Measurements from ENCODE around the gene GRK1.
"Not testable (repeated sequence)": the region's sequence is repeated elsewhere in the genome, so short reads cannot be mapped to it uniquely, and the experiment has no call there.

GRK1 gene

GRCh38 chr13:113743366-113744195, 76.6 kb downstream of the GRK1 start:
- no peak for DNase-seq (ENCODE audit: low read depth)

- DNase-seq (ENCODE audit: low read depth), result no peak
Observed at GRCh38 chr13:113744197-113745000, 77.4 kb downstream of the GRK1 start.

- DNase-seq (ENCODE audit: low read depth), result no peak
Observed at GRCh38 chr13:113745059-113745458, 78.0 kb downstream of the GRK1 start.

DNA sequence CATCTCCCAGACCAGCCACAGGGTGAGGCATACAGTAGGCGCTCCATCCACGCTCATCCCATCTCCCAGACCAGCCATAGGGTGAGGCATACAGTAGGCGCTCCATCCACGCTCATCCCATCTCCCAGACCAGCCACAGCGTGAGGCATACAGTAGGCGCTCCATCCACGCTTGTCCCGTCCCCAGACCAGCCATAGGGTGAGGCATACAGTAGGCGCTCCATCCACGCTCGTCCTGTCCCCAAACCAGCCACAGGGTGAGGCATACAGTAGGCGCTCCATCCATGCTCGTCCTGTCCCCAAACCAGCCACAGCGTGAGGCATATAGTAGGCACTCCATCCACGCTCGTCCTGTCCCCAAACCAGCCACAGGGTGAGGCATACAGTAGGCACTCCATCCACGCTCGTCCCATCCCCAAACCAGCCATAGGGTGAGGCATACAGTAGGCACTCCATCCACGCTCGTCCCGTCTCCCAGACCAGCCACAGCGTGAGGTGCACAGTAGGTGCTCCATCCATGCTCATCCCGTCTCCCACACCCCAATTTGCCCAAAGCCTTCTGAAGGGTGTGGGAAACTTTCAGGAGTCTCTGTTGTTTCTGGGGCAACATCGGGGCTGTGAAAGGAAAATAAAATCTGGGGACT, 78.6 kb downstream of the GRK1 start:
- DNase-seq (ENCODE audit: low read depth), result not testable (repeated sequence)

DNA sequence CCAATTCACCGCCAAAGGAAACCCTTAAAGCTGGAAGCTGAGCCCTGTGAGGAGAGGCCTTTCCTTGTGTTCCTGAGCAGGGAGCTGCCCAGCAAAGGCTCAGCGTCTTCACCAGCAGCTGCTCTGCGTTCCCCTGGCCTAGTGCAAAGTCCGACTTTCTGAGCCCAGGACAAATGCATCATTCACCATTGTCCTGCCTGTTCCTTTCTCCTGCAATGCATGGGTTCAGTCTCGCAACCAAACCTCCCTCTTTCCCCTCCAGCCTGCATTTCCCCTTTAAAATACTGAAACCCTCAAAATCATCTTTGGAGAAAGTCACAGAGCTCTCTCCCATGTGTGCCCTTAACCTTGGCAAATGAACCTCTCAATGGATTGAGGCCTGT, 79.1 kb downstream of the GRK1 start:
- DNase-seq (ENCODE audit: low read depth), result no peak

- DNase-seq (ENCODE audit: low read depth), result no peak
Observed at GRCh38 chr13:113746671-113747070, 79.7 kb downstream of the GRK1 start.

DNA sequence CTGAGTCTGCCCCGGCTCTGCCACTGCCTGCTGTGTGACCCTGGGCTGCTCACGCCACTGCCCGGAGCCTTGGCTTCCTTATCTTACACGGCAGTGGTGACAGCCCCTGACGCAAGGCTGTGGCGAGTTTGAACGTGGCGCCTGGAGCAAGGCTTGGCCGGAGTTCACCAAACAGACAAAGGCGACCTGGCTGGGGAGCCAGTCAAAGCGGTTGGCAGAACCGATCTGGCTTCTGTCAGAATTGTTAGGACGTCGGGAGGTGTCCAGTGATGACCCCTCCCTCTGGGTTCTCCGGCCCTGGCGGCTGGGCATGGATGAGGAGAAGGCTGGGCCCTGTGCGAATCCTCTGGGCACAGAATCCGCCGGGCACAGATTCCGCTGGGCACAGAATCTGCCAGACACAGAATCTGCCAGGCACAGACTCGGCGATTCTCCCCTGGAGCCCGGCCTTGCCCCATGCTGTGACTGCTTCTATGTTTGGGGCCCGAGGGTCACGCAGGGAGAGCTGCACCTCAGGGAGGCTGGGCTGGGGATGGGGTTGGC, 80.3 kb downstream of the GRK1 start:
- DNase-seq (ENCODE audit: low read depth), result no peak

DNA sequence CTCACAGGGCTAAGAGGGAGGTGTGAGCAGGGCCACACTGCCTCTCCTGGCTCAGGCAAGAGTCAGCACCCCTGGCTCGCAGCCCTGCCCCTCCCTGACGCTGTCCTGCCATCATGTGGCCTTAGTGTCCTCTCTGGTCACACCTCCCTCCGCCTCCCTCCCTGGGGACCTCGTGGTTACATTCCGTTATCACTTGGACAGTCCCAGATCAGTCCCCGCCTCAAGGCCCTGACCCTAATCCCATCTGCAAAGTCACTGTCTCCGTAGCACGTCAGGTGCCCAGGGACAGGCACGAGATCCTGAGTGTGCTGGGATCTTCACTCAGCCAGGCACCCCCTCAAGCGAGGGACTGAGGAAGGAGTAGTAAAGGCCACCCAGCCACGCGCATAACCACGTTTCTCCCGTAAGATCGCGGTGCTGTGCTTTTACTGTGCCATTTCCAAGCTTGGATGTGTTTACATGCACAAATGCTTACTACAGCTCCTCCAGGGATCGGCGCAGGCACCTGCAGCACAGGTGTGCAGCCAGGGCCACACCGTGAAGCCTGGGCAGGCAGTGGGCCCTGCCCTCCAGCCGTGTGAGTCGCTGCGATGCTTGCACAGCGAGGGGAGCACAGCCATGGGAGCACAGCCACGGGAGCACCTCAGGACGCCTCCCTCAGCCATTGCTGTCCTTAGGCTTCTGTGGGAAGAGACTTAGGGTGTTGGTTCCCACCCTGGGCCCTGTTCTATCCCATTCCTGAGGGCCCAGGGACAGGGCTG, 81.3 kb downstream of the GRK1 start:
- DNase-seq (ENCODE audit: low read depth), result no peak

- no peak for DNase-seq (ENCODE audit: low read depth)
Observed at GRCh38 chr13:113748862-113749451, 81.9 kb downstream of the GRK1 start.

DNA sequence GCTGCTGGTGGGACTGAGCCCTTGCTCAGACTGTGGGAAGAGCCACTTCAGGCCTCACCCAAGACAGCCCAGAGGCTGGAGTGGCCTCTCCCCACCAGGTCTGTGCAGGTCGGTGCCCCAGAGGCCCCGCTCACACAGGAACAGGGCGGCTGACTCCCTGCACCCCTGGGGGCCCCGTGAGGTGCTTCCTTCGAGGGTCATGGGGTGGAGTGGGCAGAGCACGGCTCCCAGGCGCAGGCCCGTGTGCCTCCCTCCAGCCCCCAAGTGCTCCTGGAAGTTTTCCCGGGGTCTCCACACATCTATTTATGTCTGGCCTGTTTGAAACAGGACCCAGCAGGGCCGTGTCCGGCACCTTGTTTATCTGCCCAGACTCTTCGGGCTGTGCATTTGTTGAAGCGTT, 82.5 kb downstream of the GRK1 start:
- DNase-seq (ENCODE audit: low read depth), result no peak

DNA sequence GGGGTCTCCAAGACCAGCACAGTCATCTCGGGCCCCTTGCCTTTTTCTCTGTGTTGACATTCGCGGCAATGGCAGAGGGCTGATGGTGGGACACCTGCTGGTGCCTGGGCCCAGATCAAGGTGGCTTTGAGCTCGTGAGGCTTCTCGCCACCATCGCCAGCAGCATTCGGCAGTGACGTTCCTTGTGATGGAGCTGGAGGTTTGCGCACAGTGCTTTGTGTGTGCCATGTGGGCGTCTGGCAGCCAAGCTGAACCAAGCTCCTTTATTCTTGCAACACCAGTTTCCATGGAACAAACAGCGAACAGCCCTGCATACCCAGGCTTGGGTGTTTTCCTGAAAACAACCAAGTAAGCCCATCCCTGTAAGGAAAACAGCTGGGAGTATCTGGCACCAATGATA, 82.9 kb downstream of the GRK1 start:
- DNase-seq (ENCODE audit: low read depth), result no peak

- DNase-seq (ENCODE audit: low read depth), result no peak
Observed at GRCh38 chr13:113750554-113751399, 83.8 kb downstream of the GRK1 start.

DNA sequence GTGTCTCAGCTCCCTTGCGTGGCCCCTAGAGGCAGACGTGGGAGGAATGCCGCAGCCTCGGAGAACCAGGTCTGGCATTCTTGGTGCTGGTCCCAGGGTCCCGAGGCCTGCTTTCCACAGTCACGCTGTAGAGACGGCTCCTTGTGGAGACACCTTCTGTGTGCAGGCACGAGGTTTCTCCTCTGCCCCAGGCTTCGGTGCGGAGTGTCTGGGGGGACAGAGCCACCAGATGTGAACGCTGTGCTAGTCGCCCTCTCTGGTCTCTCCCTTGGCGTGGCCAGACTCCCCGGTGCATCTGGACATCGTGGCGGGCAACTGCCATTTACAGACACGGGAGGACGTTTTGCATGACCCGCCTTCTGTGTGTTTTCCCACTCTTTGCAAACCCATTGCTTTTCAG, 84.5 kb downstream of the GRK1 start:
- DNase-seq (ENCODE audit: low read depth), result no peak

- not testable (repeated sequence) for DNase-seq (ENCODE audit: low read depth)
Observed at GRCh38 chr13:113752211-113752986, 85.4 kb downstream of the GRK1 start.

DNA sequence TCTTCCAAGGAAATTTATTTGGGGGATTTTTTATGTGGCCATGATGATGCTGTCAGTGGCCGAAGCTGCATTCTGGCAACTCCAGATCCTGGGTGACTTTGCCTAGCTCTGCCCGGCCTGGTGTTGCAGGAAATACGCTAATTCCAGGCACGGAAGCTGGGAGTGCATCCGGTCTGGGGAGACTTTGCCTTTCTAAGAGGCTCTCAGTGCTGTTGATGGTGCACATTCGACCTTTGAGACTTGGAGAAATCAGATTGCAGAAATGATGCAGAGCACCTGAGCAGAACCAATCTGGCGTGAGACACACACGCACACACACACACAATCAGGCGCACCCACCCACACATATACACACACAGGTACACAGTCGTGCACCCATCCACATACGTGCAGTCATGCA, 86.2 kb downstream of the GRK1 start:
- DNase-seq (ENCODE audit: low read depth), result no peak

GRCh38 chr13:113754242-113754641, 87.2 kb downstream of the GRK1 start:
- no peak for DNase-seq (ENCODE audit: low read depth)

- DNase-seq (ENCODE audit: low read depth), result no peak
Observed at GRCh38 chr13:113754691-113755090, 87.7 kb downstream of the GRK1 start.

DNA sequence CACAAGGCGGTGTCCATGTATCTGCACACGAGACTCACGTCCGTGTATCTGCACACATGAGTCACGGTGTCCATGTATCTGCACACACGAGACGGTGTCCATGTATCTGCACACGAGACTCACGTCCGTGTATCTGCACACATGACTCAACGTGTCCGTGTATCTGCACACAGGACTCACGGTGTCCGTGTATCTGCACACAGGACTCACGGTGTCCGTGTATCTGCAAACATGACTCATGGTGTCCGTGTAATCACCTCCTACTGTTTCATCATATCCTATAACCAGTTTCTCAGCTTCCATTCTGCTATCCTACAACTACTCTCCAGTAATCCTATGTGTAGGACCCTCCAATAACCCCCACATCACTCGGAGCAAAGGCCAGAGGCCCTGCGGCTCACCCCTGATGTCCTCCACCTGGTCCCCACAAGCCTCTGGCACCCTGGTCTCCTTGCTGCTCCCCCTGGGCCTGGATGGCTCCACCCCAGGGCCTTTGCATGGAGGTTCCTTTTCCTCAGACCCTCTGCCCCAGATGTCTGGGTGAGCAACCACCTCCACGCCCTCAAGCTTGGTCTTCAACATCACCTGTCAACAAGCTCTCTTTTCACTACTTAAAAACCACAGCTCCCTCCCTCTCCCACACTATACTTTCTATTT, 89.5 kb downstream of the GRK1 start:
- DNase-seq (ENCODE audit: low read depth), result no peak

Data from stromal cell of bone marrow (primary cell).